ENCODE results near the gene PTPRO.

PTPRO gene

GRCh38 chr12:15556411-15557102 lies 234.2 kb downstream of the PTPRO start:
- Histone ChIP-seq H3K4me3 (ENCODE audit: low read length) (no peak overlapping the region), H3K9me3 (ENCODE audit: insufficient read depth, low read length) (no peaks in the 10 kb centered on the region), H3K9ac (ENCODE audit: low read length) (no peak overlapping the region), H3K27ac (ENCODE audit: low read length) (no peak overlapping the region), H2AFZ (ENCODE audit: low read depth, low read length) (no peak overlapping the region), H3K27me3 (ENCODE audit: low read depth, low read length) (no peaks in the 10 kb centered on the region), H4K20me1 (ENCODE audit: insufficient read depth, low read length) (no peaks in the 10 kb centered on the region), H3K36me3 (replicated peaks; ENCODE audit: low read depth, low read length) (peaks cover 57% of the 10 kb centered on the region), H3K4me1 (ENCODE audit: low read length) (peaks cover 39% of the 10 kb centered on the region), H3K4me2 (ENCODE audit: low read length) (no peak overlapping the region), H3K79me2 (ENCODE audit: low read length) (no peaks in the 10 kb centered on the region)
- TF ChIP-seq CTCF (IDR thresholded peaks at IDR 0.05; ENCODE audit: low read depth, low read length) (no peak), EZH2phosphoT487 (IDR thresholded peaks at IDR 0.05; ENCODE audit: low read depth) (no peak)

- 0 out of 2 replicates have a peak overlapping the region, but pooled peaks have one; percentile 7 for H3K9ac ChIP-seq (ENCODE audit: low read length)
- TF ChIP-seq EZH2phosphoT487 (IDR thresholded peaks at IDR 0.05; ENCODE audit: low read depth) (no peak), CTCF (IDR thresholded peaks at IDR 0.05; ENCODE audit: low read depth, low read length) (no peak)
- H3K27me3 ChIP-seq (ENCODE audit: low read depth, low read length) = no peaks in the 10 kb centered on the region
- peaks cover 57% of the 10 kb centered on the region for H3K36me3 ChIP-seq (replicated peaks; ENCODE audit: low read depth, low read length)
- H3K4me3 ChIP-seq (ENCODE audit: low read length) = peak overlapping the region; percentile 2; the same call in 1 of the 2 replicates
- peak overlapping the region; percentile 39 for H3K4me2 ChIP-seq (ENCODE audit: low read length)
- peaks cover 35% of the 10 kb centered on the region for H3K4me1 ChIP-seq (ENCODE audit: low read length)
- H3K79me2 ChIP-seq (ENCODE audit: low read length) = no peaks in the 10 kb centered on the region
- H3K9me3 ChIP-seq (ENCODE audit: insufficient read depth, low read length) = no peaks in the 10 kb centered on the region
- H3K27ac ChIP-seq (ENCODE audit: low read length) = peak overlapping the region; percentile 75
- no peaks in the 10 kb centered on the region for H4K20me1 ChIP-seq (ENCODE audit: insufficient read depth, low read length)
- H2AFZ ChIP-seq (ENCODE audit: low read depth, low read length) = no peak overlapping the region
Observed at GRCh38 chr12:15558915-15559528, 236.7 kb downstream of the PTPRO start.

GRCh38 chr12:15561396-15561795 lies 239.1 kb downstream of the PTPRO start:
- no peaks in the 10 kb centered on the region for H3K27me3 ChIP-seq (ENCODE audit: low read depth, low read length)
- H3K4me2 ChIP-seq (ENCODE audit: low read length) = no peak overlapping the region
- no peak overlapping the region for H3K4me3 ChIP-seq (ENCODE audit: low read length)
- TF ChIP-seq CTCF (IDR thresholded peaks at IDR 0.05; ENCODE audit: low read depth, low read length) (no peak), EZH2phosphoT487 (IDR thresholded peaks at IDR 0.05; ENCODE audit: low read depth) (no peak)
- no peaks in the 10 kb centered on the region for H3K79me2 ChIP-seq (ENCODE audit: low read length)
- no peak overlapping the region for H3K9ac ChIP-seq (ENCODE audit: low read length)
- H2AFZ ChIP-seq (ENCODE audit: low read depth, low read length) = no peak overlapping the region
- no peaks in the 10 kb centered on the region for H4K20me1 ChIP-seq (ENCODE audit: insufficient read depth, low read length)
- peaks cover 63% of the 10 kb centered on the region for H3K36me3 ChIP-seq (replicated peaks; ENCODE audit: low read depth, low read length)
- H3K4me1 ChIP-seq (ENCODE audit: low read length) = peaks cover 40% of the 10 kb centered on the region
- H3K27ac ChIP-seq (ENCODE audit: low read length) = no peak overlapping the region
- no peaks in the 10 kb centered on the region for H3K9me3 ChIP-seq (ENCODE audit: insufficient read depth, low read length)

GRCh38 chr12:15562263-15562662 lies 240.0 kb downstream of the PTPRO start:
- H3K36me3 ChIP-seq (replicated peaks; ENCODE audit: low read depth, low read length) = peaks cover 63% of the 10 kb centered on the region
- no peak overlapping the region for H3K4me2 ChIP-seq (ENCODE audit: low read length)
- H3K4me1 ChIP-seq (ENCODE audit: low read length) = peaks cover 40% of the 10 kb centered on the region
- H2AFZ ChIP-seq (ENCODE audit: low read depth, low read length) = no peak overlapping the region
- no peak overlapping the region for H3K27ac ChIP-seq (ENCODE audit: low read length)
- H3K4me3 ChIP-seq (ENCODE audit: low read length) = no peak overlapping the region
- H3K9ac ChIP-seq (ENCODE audit: low read length) = no peak overlapping the region
- no peaks in the 10 kb centered on the region for H4K20me1 ChIP-seq (ENCODE audit: insufficient read depth, low read length)
- TF ChIP-seq EZH2phosphoT487 (IDR thresholded peaks at IDR 0.05; ENCODE audit: low read depth) = no peak
- TF ChIP-seq CTCF (IDR thresholded peaks at IDR 0.05; ENCODE audit: low read depth, low read length) = no peak
- H3K9me3 ChIP-seq (ENCODE audit: insufficient read depth, low read length) = no peaks in the 10 kb centered on the region
- no peaks in the 10 kb centered on the region for H3K27me3 ChIP-seq (ENCODE audit: low read depth, low read length)
- H3K79me2 ChIP-seq (ENCODE audit: low read length) = no peaks in the 10 kb centered on the region
